ENCODE results near the gene HIVEP2. TPM values are rescaled to one million over a fixed set of nuclear protein-coding genes. Genes with fewer than 3 reads are reported as not detected.
"Not testable (repeated sequence)": the region's sequence is repeated elsewhere in the genome, so short reads cannot be mapped to it uniquely, and the experiment has no call there.

Gene HIVEP2
- total and polyA plus RNA-seq, 2 donors (not counting 3 experiments of a cell fraction or from before 2014, with no cell fraction given), result 1.3 to 4.7 TPM

DNA sequence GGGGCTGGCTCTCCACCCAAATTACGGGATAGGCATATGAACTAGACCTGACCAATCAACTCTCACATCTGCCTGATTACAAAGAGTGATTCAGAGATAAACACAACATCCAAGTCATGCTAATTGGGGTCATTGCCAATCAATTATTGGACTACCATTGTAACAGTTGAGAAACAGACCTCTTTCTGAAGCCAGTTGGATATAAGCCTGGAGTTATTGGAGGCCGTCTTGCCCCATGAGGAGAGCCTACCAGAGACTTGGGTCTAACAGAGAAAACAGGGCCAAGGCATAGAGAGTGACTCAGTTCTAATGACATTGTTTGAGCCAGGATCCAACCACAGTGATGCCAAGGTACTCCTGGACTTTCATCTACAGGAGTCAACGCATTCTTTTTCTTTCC lies 39.4 kb upstream of the HIVEP2 start:
- no peaks in the 10 kb centered on the region for H3K36me3 ChIP-seq (ENCODE audit: control insufficient read depth in 2 of 2, extremely low read depth in 1 of 2, insufficient read depth in 2 of 2, low read length in 2 of 2)
- no peak overlapping the region for H3K4me2 ChIP-seq (ENCODE audit: insufficient read depth, low read length)
- no TSS peak for BruUV-seq (replicated peaks)
- CTCF ChIA-PET, result no interaction called here
- H3K9me1 ChIP-seq (replicated peaks; ENCODE audit: control insufficient read depth, extremely low read depth, insufficient read depth, low read length), result no peaks in the 10 kb centered on the region
- no peaks in the 10 kb centered on the region for H3K79me2 ChIP-seq (ENCODE audit: control insufficient read depth, insufficient read depth, low read length)
- TF ChIP-seq, protein P1, sequence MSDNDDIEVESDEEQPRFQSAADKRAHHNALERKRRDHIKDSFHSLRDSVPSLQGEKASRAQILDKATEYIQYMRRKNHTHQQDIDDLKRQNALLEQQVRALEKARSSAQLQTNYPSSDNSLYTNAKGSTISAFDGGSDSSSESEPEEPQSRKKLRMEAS (IDR thresholded peaks at IDR 0.05; ENCODE audit: insufficient read depth, insufficient read length), result no peak
- no peak for TF ChIP-seq EZH2 (IDR thresholded peaks at IDR 0.05; ENCODE audit: borderline replicate concordance, low read depth, low read length, severe bottlenecking)
- H3K27me3 ChIP-seq (ENCODE audit: control insufficient read depth in 2 of 2, insufficient read depth in 2 of 2, low read length in 2 of 2), result no peaks in the 10 kb centered on the region
- no peak overlapping the region for H3K4me3 ChIP-seq (replicated peaks in 1 of 3; ENCODE audit: insufficient read depth in 1 of 3, low read depth in 1 of 3, low read length in 3 of 3)
- intact Hi-C loops (cut with micrococcal nuclease) (no loop called here), dilution Hi-C loops (cut with MboI; ENCODE audit: extremely low pct_ligation_motif_present, low sequenced_read_pairs) (no loop called here)
- no peaks in the 10 kb centered on the region for H4K20me1 ChIP-seq (replicated peaks; ENCODE audit: control insufficient read depth, extremely low read depth, insufficient read depth, low read length)
- no peak overlapping the region for H3K9ac ChIP-seq (replicated peaks; ENCODE audit: extremely low read depth, insufficient read depth, low read length)
- POLR2A ChIA-PET, result no interaction called here
- H3K9me3 ChIP-seq (replicated peaks; ENCODE audit: control insufficient read depth, insufficient read depth, low read length), result no peaks in the 10 kb centered on the region
- no peaks in the 10 kb centered on the region for H3K4me1 ChIP-seq (ENCODE audit: control insufficient read depth, extremely low read depth, insufficient read depth, low read length)
- FAIRE-seq (no peak), DNase-seq (ENCODE audit: low read depth, low spot score) (no peak)
- H2AFZ ChIP-seq (ENCODE audit: low read depth, low read length), result no peak overlapping the region
- no peak overlapping the region for H3K27ac ChIP-seq (ENCODE audit: insufficient read depth, low read depth, low read length)

DNA sequence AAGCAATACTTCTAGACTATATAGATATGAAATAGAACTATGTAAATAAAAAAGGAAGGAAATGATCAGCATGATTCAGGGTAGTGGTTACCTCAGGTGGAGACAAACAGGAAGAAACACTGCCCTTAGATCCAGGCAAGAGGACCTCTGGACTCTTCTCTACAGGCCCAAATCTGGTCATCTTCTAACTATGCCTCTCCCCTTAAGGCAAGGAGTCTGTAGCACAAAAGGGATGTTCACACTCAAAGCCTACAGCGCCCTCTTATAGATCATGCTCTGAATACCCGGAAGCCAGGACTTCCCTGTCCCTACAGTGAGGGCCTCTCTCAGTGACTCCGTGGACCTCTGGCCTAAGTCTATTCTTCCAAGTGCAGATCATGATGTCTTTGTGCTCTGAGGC lies 30.4 kb upstream of the HIVEP2 start:
- FAIRE-seq, result no peak
- no peaks in the 10 kb centered on the region for H3K9me3 ChIP-seq (replicated peaks; ENCODE audit: control insufficient read depth, insufficient read depth, low read length)
- H3K4me3 ChIP-seq (replicated peaks in 1 of 3; ENCODE audit: insufficient read depth in 1 of 3, low read depth in 1 of 3, low read length in 3 of 3), result no peak overlapping the region
- intact Hi-C loops (cut with micrococcal nuclease) (no loop called here), dilution Hi-C loops (cut with MboI; ENCODE audit: extremely low pct_ligation_motif_present, low sequenced_read_pairs) (no loop called here)
- TF ChIP-seq GATA2 (IDR thresholded peaks at IDR 0.05; ENCODE audit: insufficient read depth, insufficient read length, low read depth, low read length) (no peak), MYC (IDR thresholded peaks at IDR 0.05; ENCODE audit: low read depth, low read length) (no peak), POLR2A (IDR thresholded peaks at IDR 0.05; ENCODE audit: low read depth, low read length) (no peak)
- TF ChIP-seq, protein P1 (IDR thresholded peaks at IDR 0.05; ENCODE audit: insufficient read depth, insufficient read length), result no peak
- H3K4me1 ChIP-seq (ENCODE audit: control insufficient read depth, extremely low read depth, insufficient read depth, low read length), result peaks cover 3% of the 10 kb centered on the region
- H3K27ac ChIP-seq (ENCODE audit: insufficient read depth, low read depth, low read length), result no peak overlapping the region
- BruUV-seq (replicated peaks), result no TSS peak
- H3K79me2 ChIP-seq (ENCODE audit: control insufficient read depth, insufficient read depth, low read length), result no peaks in the 10 kb centered on the region
- H3K9ac ChIP-seq (replicated peaks; ENCODE audit: extremely low read depth, insufficient read depth, low read length), result no peak overlapping the region
- no peak overlapping the region for H3K4me2 ChIP-seq (ENCODE audit: insufficient read depth, low read length)
- H2AFZ ChIP-seq (ENCODE audit: low read depth, low read length), result no peak overlapping the region
- no peaks in the 10 kb centered on the region for H3K9me1 ChIP-seq (replicated peaks; ENCODE audit: control insufficient read depth, extremely low read depth, insufficient read depth, low read length)
- POLR2A ChIA-PET, result no interaction called here
- H3K36me3 ChIP-seq (ENCODE audit: control insufficient read depth in 2 of 2, extremely low read depth in 1 of 2, insufficient read depth in 2 of 2, low read length in 2 of 2), result no peaks in the 10 kb centered on the region
- H4K20me1 ChIP-seq (replicated peaks; ENCODE audit: control insufficient read depth, extremely low read depth, insufficient read depth, low read length), result no peaks in the 10 kb centered on the region
- CTCF ChIA-PET, result no interaction called here
- no peak for DNase-seq (ENCODE audit: low read depth, low spot score)
- H3K27me3 ChIP-seq (ENCODE audit: control insufficient read depth in 2 of 2, insufficient read depth in 2 of 2, low read length in 2 of 2), result no peaks in the 10 kb centered on the region

DNA sequence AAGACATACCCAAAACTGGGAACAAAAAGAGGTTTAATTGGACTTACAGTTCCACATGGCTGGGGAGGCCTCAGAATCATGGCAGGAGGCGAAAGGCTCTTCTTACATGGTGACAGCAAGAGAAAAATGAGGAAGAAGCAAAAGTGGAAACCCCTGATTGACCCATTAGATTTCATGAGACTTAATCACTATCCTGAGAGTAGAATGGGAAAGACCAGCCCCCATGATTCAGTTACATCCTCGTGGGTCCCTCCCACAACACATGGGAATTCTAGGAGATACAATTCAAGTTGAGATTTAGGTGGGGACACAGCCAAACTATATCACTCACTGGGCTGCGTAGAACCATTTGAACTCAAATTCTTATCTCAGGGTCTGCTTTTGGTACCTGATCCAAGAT lies 26.0 kb upstream of the HIVEP2 start:
- H3K9ac ChIP-seq (replicated peaks; ENCODE audit: extremely low read depth, insufficient read depth, low read length); H2AFZ ChIP-seq (ENCODE audit: low read depth, low read length); FAIRE-seq; H3K4me2 ChIP-seq (ENCODE audit: insufficient read depth, low read length); intact Hi-C loops (cut with micrococcal nuclease); H3K4me3 ChIP-seq (replicated peaks in 1 of 3; ENCODE audit: insufficient read depth in 1 of 3, low read depth in 1 of 3, low read length in 3 of 3); H3K4me1 ChIP-seq (ENCODE audit: control insufficient read depth, extremely low read depth, insufficient read depth, low read length); H3K27ac ChIP-seq (ENCODE audit: insufficient read depth, low read depth, low read length); H3K36me3 ChIP-seq (ENCODE audit: control insufficient read depth in 2 of 2, extremely low read depth in 1 of 2, insufficient read depth in 2 of 2, low read length in 2 of 2); H3K27me3 ChIP-seq (ENCODE audit: control insufficient read depth in 2 of 2, insufficient read depth in 2 of 2, low read length in 2 of 2); dilution Hi-C loops (cut with MboI; ENCODE audit: extremely low pct_ligation_motif_present, low sequenced_read_pairs); H4K20me1 ChIP-seq (replicated peaks; ENCODE audit: control insufficient read depth, extremely low read depth, insufficient read depth, low read length); H3K9me3 ChIP-seq (replicated peaks; ENCODE audit: control insufficient read depth, insufficient read depth, low read length); BruUV-seq (replicated peaks); DNase-seq (ENCODE audit: low read depth, low spot score); H3K79me2 ChIP-seq (ENCODE audit: control insufficient read depth, insufficient read depth, low read length); POLR2A ChIA-PET; H3K9me1 ChIP-seq (replicated peaks; ENCODE audit: control insufficient read depth, extremely low read depth, insufficient read depth, low read length): not testable (repeated sequence)
- CTCF ChIA-PET, result interaction anchor here (0.6 kb wide), 1 partner anchor 8 kb away, joined by 3 read pairs; no protein-coding TSS in a partner anchor
